GM12892 (cell line): ENCODE results near the gene OPCML.

Source experiments
- POLR2A ChIP-seq: IDR thresholded peaks from 2 replicates; pipeline ENCODE4 v1.6.1; 2011; ENCODE audit warnings: low read depth, low read length, control low read depth
- POLR2AphosphoS5 ChIP-seq: IDR thresholded peaks from 2 replicates; pipeline ENCODE4 v1.6.1; 2011; ENCODE audit warnings: low read depth, low read length, control low read depth

- no peak for TF ChIP-seq POLR2A
- TF ChIP-seq POLR2AphosphoS5 = no peak
These were observed 787.5 kb downstream of the OPCML start for GRCh38 chr11:132744771-132745170.
